GM03348 (cell line): ENCODE results near the gene FBXL12.
"Not testable (repeated sequence)": the region's sequence is repeated elsewhere in the genome, so short reads cannot be mapped to it uniquely, and the experiment has no call there.

ENCODE experiments used
- DNase-seq: peaks from one replicate; pipeline ENCODE4 v3.0.0; 2012; ENCODE audit warnings: low spot score

The FBXL12 gene

DNA sequence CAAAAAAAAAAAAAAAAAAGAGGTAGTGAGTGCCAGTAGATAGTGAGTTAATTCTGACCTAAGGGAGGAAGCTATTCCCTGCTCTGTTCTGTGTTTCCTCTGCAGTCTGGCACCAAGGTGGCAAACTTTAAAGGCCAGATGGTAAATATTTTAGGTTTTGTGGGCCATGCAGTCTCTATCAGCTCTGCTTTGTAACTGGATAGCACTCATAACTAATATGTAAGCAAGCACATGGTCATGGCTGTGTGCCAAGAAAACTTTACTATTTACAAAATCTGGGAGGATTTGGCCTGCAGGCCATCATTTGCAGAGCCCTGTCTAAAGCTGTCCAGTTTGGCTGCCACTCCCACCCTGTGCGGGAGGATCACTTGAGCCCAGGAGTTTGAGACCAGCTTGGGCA, 20.5 kb upstream of the FBXL12 start:
- no peak for DNase-seq

DNA sequence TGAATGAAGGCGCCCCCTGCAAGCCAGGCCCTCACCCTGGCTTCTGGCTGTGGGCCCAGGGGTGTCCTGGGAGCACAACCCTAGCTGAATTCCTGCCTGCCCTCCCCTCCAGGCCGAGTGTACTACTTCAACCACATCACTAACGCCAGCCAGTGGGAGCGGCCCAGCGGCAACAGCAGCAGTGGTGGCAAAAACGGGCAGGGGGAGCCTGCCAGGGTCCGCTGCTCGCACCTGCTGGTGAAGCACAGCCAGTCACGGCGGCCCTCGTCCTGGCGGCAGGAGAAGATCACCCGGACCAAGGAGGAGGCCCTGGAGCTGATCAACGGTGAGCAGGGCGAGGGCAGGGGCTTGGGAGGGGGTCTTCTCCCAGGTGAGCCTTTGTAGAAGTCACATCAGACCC, 19.4 kb upstream of the FBXL12 start:
- no peak for DNase-seq

DNA sequence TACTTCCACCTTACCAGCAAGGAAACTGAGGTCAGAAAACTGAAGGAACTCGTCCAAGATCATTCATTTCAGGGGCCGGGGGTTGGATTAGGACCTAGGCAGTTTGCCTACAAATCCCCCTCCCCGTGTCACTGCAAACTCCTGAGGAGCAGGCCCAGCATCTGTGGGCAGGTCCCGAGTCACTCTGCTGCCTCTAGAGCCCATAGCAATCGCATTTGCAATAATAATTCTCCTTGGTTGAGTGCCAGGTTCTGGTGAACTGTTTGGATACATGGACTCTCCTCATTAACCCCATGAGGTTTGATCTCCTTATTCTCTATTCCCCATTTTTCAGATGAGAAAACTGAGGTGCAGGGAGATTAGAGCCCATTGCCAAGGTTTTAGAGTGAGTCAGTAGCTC, 17.1 kb upstream of the FBXL12 start:
- peak; percentile 59 for DNase-seq

DNA sequence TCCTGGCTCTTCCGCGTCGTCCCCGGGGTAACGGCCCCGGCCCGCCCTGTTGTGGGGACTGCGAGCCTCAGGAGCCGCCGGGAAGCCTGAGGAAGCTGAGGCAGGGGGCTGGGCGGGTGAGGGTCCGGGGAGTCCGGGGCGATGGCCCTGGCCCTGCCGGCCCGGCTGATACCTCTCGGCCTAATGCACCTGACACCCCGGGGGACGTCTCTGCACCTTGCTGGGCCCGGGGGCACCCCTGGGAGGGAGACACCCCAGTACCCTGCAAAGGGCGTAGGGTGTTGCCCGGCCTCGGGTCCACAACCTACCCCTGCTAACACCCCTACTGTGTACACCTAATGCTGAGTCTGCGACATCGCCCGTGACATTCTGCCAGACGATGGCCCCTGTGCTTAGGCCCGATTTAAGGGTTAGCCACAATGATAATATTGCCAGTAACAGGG, 16.6 kb upstream of the FBXL12 start:
- no peak for DNase-seq

DNA sequence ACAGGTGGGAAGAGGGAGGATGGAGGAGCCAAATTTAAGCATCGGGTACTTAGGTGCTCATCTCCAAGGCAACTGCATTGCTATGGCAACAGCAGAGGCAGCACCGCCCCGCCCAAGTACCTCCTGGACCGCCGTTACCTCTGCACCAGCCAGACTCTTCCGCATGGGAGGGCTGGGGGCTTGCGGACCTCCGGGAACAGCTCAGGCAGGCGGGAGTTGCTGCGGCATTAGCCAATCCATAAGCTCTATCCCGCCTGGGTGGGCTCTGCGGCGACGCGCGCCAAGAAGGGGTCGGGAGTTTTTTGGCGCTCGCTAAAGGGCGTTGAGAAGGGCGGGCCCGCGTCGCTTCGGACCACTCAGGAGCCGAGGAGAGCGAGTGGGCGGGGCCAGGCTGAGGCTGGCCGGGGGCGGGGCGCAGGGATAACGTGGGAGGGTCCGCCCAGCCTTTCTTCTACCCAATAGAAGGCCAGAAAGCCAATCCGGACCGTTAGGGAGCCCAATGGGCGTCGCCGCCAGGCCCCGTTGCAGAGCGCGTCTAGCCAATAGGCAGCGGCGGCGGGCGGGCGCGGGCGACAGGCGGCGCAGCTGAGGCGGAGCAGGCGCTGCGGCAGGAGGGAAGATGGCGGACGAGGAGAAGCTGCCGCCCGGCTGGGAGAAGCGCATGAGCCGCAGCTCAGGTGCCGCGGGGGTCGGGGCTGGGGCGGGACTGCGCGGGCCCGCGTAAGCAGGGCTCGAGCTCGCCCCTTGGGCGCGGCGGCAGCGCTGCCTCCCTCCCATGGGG, 16.0 kb upstream of the FBXL12 start, which contains the start of gene PIN1:
Gene PIN1 (plus strand): TSS at position 593 of the 781 bp plus-strand sequence. CDS start 27 bp downstream, at position 620.
- peak; percentile 99 for DNase-seq

DNA sequence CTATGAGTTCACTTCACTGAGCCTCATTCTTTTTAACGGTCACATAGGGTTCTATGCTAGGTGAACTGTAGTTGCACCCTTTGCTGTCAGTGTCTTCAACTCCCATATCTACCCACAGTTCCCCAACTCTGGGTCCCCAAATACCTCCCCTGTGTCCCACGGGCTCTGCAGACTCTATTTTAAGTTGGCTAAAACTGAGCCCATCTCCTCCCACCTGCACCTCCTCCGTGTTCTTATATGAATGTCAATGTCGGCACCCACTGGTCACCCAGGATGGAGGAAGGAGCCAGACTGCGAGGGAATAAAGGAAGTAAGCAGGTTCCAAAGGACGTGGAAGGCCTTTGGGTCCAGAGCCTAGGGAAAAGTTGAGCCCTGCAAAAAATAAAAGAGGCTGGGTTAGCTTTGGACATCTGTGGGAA, 15.4 kb upstream of the FBXL12 start:
- no peak for DNase-seq

DNA sequence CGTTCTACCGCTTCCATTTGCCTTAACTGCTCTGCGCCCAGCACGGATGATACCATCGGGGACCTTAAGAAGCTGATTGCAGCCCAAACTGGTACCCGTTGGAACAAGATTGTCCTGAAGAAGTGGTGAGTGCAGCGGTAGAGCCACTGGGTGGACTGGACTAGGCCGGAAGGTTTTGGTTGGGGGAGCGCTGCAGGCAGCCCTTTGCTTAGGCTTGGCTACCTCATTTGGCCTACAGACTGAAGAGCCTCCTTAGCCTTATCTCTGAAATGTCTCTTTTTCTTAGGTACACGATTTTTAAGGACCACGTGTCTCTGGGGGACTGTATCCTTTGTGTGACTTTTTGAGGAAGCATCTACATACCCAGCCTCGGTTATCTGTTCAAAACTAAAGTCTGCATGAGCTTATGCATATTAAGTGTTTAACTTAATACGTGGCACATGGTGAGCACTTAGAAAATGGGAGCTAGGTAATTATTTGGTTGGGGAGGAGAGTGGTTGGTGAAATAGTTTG, 9.7 kb upstream of the FBXL12 start:
- no peak for DNase-seq

DNA sequence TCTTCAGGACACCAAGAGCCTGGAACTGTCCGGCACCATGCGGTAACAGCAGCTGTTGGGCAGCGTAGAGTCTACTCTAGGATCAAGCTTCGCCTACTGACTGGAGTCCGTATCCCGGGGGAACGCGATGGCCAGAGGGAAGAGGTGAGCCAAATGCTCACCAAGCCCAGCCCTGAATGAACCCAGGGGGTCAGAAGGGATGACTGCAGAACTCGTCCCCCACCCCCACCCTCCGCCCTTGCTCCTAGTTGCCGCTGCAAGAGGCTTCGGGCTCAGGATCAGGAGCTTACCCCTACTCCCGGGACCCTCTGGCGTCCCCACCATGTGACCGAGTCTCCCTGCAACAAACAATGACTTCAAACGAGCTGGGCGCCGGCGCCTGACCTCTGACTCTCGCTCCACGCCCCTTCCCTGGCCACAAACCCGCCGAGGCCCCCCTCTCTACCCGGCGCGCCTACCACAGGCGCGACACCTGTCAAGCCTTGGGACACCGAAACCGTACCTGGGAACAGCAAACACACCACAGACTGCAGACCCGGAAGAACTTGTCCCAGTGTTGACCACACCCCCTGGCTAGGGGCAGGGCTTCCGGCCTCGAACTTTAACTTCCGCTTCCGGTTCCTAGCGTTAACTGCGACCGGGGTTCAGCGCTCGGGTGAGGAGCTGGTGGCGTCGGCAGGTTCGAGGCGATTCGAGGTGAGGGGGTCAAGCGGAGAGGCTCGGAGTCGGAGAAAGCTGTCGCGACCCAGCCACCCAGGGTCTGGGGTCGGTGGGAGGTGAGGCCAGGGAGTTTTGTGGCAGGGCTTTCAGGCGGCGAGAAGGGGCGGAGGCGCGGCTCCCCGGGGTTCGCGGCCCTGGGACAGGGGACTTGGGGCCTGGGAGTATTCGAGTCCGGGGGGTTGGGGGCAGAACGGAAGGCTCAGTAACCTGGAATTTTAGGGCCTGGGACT, 8.7 kb upstream of the FBXL12 start, which contains the start of gene UBL5:
Gene UBL5 (plus strand): TSS at position 630 of the 950 bp plus-strand sequence. CDS start 420 bp downstream, outside the sequence.
- peak; percentile 93 for DNase-seq

DNA sequence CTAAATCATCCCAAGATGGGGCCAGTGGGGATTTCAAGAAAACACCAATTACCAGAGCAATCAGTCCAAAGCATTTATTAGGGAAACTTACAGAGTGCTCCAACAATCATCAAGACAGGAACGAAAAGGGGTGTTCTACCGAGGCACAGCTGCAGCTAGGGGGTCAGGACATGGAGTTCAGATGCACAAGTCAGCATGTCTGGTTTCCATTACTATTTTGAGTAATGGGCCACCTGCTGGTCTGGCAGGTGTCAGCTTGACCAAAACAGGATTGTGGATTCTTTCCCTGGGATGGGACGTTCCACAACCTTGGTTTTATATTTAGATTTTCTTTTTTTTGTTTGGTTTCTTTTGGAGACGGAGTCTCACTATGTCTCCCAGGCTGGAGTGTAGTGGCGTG, 4.9 kb upstream of the FBXL12 start:
- DNase-seq: no peak

DNA sequence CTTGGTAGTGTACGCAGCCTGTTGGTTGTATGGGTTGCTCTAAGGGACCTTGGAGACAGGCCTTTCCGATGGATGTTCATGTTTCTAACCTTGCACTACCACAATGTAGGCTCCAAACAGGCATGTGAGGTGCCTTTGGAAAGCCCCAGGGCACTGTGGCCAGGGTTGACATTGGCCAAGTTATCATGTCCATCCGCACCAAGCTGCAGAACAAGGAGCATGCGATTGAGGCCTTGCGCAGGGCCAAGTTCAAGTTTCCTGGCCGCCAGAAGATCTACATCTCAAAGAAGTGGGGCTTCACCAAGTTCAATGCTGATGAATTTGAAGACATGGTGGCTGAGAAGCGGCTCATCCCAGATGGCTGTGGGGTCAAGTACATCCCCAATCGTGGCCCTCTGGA, 1.2 kb upstream of the FBXL12 start:
- not testable (repeated sequence) for DNase-seq

DNA sequence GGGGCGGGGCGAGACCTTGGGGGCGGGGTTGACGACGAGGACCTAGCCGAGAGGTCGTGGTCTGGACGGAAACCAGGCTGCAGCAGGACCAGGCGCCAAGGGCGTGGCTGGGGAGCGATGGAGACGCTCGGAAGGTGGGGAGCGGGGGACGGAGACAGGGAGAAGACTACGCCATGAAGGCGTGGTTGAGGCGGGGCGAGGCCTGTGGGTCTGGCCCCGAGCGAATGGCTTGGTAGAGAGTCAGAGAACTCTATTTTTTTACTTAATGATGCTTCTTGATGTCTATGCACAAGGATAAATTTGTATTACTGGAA, 674 bp upstream of the FBXL12 start:
- no peak for DNase-seq

GRCh38 chr19:9818175-9818733, 625 bp downstream of the FBXL12 start:
- DNase-seq: no peak

GRCh38 chr19:9811139-9811538, 7.7 kb downstream of the FBXL12 start:
- no peak for DNase-seq

DNA sequence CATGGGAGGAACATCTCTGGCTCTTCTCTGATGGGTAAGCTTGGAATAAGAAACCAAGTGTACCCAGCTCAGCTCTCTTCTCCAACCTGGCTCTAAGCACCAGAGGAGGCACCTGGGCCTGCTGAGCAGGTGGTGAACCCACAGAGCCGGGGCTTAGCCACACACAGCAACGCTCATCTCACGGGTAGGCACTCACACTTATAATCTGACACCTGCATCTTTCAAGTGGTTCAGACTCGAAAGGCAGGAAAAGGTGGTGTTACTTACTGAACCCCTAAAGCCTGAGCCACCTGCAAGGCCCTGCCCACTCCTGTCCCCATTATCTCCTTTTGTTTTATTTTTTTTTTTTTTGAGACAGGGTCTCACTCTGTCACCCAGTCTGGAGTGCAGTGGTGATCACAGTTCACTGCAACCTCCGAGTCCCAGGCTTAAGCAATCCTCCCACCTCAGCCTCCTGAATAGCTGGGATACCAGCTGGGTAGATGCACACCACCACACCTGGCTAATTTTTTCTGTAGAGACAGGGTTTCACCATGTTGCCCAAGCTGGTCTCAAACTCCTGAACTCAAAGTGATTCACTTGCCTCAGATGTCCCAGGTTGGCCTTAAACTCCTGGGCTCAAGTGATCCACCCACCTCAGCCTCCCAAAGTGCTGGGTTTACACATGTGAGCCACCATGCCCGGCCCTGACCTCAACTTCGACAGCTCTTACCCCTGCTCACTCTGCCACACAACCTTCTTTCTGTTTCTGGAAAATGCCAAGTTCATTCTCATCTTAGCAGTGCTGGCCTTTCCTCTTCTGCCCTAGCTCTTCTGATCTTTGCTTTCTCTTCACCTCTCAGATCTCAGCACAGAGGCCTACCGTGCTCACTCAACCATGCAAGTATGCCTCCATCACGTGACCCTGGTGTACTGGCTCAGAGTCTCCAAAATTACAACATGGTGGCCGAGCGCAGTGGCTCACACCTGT, 9.7 kb downstream of the FBXL12 start:
- DNase-seq: no peak

GRCh38 chr19:9806803-9807202, 12.1 kb downstream of the FBXL12 start:
- no peak for DNase-seq

DNA sequence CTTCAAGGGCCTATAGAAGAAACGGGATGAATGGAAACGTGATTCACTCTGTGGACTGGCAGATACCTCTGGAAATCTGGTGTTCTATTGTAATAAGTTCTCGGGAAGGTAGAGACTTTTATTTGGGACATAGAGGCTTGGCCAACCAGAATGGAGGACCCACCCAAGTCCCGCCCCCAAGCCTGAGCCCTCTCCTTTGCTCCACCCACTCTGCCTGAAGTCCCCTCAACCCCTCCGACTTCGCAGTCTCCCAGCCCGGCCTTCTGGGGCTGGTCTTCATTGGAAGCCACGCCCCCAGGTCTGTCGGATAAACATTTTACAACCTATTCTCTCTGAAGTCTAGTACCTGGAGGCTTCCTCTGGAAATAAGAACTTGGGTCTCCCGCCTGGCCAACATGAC, 16.9 kb downstream of the FBXL12 start:
- no peak for DNase-seq

GRCh38 chr19:9799162-9799561, 19.7 kb downstream of the FBXL12 start:
- no peak for DNase-seq

- DNase-seq: no peak
Observed at GRCh38 chr19:9797871-9798270, 21.0 kb downstream of the FBXL12 start.

DNA sequence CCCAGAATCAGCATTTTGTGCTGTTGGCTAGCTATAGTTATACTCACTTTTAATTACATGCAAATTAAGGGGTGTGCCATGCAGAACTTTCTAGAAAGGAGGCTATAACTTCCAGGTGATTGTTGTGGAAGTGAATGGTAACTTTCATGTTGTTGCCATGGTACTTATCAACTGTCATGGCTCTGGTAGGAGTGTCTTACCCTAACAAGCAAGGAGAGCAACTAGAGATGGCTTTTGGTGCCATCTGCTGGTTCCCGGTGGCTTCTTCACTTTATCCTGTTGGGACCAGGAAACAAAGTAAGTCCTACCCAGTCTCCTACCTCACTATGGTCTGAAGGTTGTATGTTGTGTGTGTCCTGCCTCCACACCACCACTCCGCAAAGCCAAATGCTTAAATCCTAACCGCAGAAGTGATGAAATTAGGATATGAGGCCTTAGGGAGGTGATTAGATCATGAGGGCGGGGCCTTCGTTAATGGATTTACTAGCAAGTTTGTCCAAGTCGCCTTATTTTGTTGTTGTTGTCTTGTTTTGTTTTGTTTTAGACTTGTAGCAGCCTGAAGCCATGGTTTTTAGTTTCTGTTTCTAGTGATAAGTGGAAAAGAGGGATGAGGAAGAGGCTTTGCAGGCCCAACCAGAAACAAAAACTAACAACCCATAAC, 22.6 kb downstream of the FBXL12 start:
- peak; percentile 77 for DNase-seq

GRCh38 chr19:9793071-9793591, 25.7 kb downstream of the FBXL12 start:
- DNase-seq: peak; percentile 56
